WI38 (cell line): Measurements from ENCODE around the gene GBF1.
"Not testable (repeated sequence)": the region's sequence is repeated elsewhere in the genome, so short reads cannot be mapped to it uniquely, and the experiment has no call there.

Source experiments
- H3K4me3 ChIP-seq: 2 replicates; pipeline ENCODE4 v1.5.1; 2011; ENCODE audit warnings: low read depth, mild to moderate bottlenecking, control low read depth, low read length
- CTCF ChIP-seq: IDR thresholded peaks from 2 replicates; pipeline ENCODE4 v1.5.1; 2012; ENCODE audit warnings: low read depth, mild to moderate bottlenecking, control low read depth, low read length

Gene GBF1

DNA sequence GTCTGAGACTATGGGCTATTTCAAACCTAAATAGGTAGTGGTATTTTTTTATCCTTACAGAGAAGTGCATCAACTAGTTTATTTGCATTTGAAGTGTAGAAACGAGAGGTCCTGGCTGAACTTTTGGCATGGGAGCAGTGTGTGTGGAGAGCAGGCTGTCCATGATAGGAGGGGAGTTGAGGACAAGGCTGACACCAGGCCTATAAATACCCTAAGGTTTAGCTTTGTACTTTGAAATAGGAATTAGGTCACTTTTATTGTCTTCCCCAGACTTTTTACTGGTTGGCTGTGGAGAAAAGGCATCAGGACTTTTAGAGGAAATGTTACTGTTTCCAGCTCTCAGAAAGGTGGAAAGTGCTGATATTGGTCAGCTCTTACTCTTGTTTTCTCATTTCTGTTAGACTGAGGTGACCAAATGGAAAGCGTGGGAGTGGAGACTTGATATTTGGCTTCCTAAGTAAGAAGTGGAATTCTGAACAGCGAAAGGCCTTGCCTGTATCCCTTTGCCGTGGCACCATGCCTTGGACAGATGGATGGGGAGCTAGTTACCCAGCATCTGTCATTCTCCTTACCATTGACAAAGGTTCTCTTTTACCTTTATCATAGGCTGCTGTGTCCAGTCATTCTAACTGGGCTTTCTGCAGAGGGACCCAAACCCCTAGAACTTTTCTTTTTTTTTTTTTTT lies 46.0 kb downstream of the GBF1 start:
- H3K4me3 ChIP-seq, result no peak overlapping the region
- TF ChIP-seq CTCF, result no peak

DNA sequence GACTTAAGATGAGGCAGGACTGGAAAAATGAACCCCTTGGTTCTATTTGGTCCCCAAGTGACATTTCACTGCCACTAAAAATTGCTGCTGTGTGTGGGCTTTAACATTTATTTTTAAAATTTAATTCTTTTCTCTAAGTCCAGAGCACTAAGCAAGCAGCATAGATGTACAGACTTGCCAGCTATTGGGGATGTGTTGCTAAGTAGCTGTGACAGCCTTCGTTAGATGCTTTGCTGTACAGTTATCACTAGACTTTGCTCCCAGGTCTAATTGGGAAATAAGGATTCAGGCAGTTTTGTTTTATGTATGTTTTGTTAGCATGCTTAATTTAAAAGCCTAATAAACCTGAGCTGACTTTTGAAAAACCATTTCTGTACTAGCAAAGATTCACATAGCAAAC lies 51.8 kb downstream of the GBF1 start:
- TF ChIP-seq CTCF, result no peak

GRCh38 chr10:102298899-102299298 lies 53.6 kb downstream of the GBF1 start:
- H3K4me3 ChIP-seq, result no peak overlapping the region
- TF ChIP-seq CTCF, result no peak

More for the DNA sequence above, 51.8 kb downstream of the GBF1 start:
- no peak overlapping the region for H3K4me3 ChIP-seq

DNA sequence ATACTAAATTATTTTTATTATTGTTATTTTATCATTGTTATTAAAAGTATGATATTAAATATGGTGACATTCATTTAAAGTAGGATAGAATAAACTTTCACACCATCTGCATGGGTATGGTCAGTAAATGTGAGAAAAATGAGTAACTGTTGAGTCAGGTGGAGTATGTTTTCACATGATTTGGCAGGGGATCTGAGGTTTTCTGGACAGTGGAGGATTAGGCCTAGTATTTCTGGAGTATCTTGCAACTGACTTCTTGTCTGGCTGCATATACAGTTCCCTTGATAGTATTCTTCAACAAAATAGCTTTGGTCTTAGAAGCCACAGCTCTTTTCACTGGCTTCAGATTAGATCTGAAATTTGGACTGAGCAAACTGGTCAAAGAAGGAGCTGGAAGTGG lies 54.5 kb downstream of the GBF1 start:
- H3K4me3 ChIP-seq, result peak overlapping the region; percentile 45
- no peak for TF ChIP-seq CTCF

DNA sequence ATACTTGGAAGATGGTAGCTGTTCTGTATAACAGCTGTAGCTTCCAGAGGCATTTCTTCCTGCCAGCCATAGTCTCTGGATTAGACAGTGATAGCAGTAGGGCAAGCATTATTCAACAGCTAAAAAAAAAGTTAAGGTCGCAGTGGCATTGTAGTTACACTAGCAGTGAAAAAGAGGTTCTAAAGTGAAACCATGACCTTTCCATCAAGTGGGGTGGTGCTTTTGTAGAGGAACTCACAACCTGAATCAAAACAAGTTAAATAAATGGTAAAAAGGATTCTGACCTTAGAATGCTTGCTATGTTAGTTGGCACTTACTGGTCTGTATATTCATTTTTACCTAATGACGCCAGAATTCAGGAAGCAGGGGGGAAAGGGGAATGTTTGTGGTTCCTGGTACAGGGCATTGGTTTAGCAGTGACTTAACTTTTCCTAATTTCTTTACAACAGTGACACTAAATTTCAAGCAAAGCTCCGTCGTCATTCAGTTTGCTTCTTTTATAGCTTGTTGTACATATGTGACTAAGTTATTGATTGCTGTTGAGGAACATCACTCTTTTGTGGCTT lies 55.0 kb downstream of the GBF1 start:
- no peak for TF ChIP-seq CTCF

GRCh38 chr10:102300912-102301311 lies 55.6 kb downstream of the GBF1 start:
- H3K4me3 ChIP-seq, result peak overlapping the region; percentile 45; the same call in 1 of the 2 replicates

More for the DNA sequence above, 55.0 kb downstream of the GBF1 start:
- peak overlapping the region; percentile 45 for H3K4me3 ChIP-seq

GRCh38 chr10:102301332-102301731 lies 56.0 kb downstream of the GBF1 start:
- H3K4me3 ChIP-seq, result not testable (repeated sequence)

- no peak for TF ChIP-seq CTCF
These were observed 57.3 kb downstream of the GBF1 start for GRCh38 chr10:102302611-102303010.

More at GRCh38 chr10:102302611-102303010, 57.3 kb downstream of the GBF1 start:
- H3K4me3 ChIP-seq, result no peak overlapping the region
